ENCODE results near the gene SWT1. TPM values are rescaled to one million over a fixed set of nuclear protein-coding genes. Genes with fewer than 3 reads are reported as not detected.

Gene SWT1
- total RNA-seq, 2 experiments from 2014 or later, result 3.0 to 3.3 TPM

- H3K36me3 Mint-ChIP-seq (ENCODE audit: low read depth), result peaks cover 59% of the 10 kb centered on the region
- H3K9me3 Mint-ChIP-seq (ENCODE audit: low read depth), result no peaks in the 10 kb centered on the region
- CTCF ChIA-PET, result interaction anchor here (1.6 kb wide), 1 partner anchor 369 kb away, joined by 3 read pairs; no protein-coding TSS in a partner anchor
- POLR2A ChIA-PET, result no interaction called here
- intact Hi-C loops (cut with DNase I, micrococcal nuclease), result loop anchor here in 1 of 2 experiments (10.0 kb wide), 1 partner anchor 1677 kb away; the partner anchor contains the start of gene ARPC5
- H3K4me1 Mint-ChIP-seq, result peaks cover 32% of the 10 kb centered on the region
- no peaks in the 10 kb centered on the region for H3K27me3 Mint-ChIP-seq
- no peak for DNase-seq
- no peak overlapping the region for H3K27ac Mint-ChIP-seq
- ATAC-seq, result no peak
- peak overlapping the region; percentile 17 for H3K4me3 Mint-ChIP-seq
These were observed 154.7 kb downstream of the SWT1 start for GRCh38 chr1:185311589-185312225.

- Mint-ChIP-seq H3K9me3 (ENCODE audit: low read depth) (no peaks in the 10 kb centered on the region), H3K4me1 (peaks cover 32% of the 10 kb centered on the region), H3K4me3 (peak overlapping the region; percentile 84), H3K27ac (no peak overlapping the region), H3K27me3 (no peaks in the 10 kb centered on the region), H3K36me3 (ENCODE audit: low read depth) (peaks cover 51% of the 10 kb centered on the region)
- intact Hi-C loops (cut with DNase I, micrococcal nuclease), result loop anchor here in 1 of 2 experiments (10.0 kb wide), 1 partner anchor 1678 kb away; the partner anchor contains the start of gene ARPC5
- DNase-seq (no peak), ATAC-seq (no peak)
- CTCF ChIA-PET, result interaction anchor here (1.6 kb wide), 1 partner anchor 368 kb away, joined by 3 read pairs; no protein-coding TSS in a partner anchor
- POLR2A ChIA-PET, result no interaction called here
These were observed 155.6 kb downstream of the SWT1 start for GRCh38 chr1:185312361-185313138.

GRCh38 chr1:185314411-185314810 lies 157.4 kb downstream of the SWT1 start:
- Mint-ChIP-seq H3K36me3 (ENCODE audit: low read depth) (peaks cover 39% of the 10 kb centered on the region), H3K4me1 (peaks cover 43% of the 10 kb centered on the region), H3K4me3 (peak overlapping the region; percentile 84), H3K27ac (peak overlapping the region; percentile 76), H3K27me3 (no peaks in the 10 kb centered on the region), H3K9me3 (ENCODE audit: low read depth) (no peaks in the 10 kb centered on the region)
- DNase-seq, result no peak
- intact Hi-C loops (cut with DNase I, micrococcal nuclease), result loop anchor here in 1 of 2 experiments (10.0 kb wide), 1 partner anchor 1680 kb away; the partner anchor contains the start of gene ARPC5
- CTCF ChIA-PET, result interaction anchor here (0.6 to 1.5 kb wide), 5 partner anchors 27 to 366 kb away, joined by 3 to 4 read pairs (median 3); no protein-coding TSS in a partner anchor
- POLR2A ChIA-PET, result interaction anchor here (0.6 kb wide), 2 partner anchors 131 to 153 kb away, joined by 5 to 7 read pairs; no protein-coding TSS in a partner anchor
- ATAC-seq, result no peak

DNA sequence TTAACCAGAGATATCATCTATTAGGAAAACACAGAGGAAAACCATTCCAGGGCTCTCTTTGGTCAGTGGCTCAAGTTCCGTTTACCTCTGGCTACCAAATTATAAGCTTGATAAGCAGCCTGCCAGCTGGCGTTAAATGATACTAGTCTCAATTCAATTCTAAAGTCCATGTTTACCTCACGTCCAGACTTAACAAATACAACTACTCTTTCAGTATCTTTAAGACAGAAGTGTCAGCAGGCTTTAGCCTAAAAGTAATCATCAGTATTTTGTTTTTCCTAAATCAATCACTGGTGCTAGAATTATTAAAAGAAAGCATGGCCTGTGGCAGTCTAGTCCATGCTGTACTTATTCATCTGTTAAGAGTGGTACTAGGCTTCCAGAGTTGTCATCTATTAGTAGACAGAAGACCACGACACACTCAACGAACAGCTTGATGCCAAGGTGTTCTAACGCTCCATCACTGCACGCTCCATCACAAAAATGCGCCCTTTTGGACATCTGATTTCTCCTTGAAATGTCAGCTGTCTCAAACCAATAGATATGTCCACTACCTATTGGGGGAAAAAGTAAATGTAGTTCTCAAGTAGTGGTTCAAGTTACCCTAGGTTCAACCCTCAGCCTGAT lies 158.6 kb downstream of the SWT1 start:
- peak; percentile 18 for DNase-seq

DNA sequence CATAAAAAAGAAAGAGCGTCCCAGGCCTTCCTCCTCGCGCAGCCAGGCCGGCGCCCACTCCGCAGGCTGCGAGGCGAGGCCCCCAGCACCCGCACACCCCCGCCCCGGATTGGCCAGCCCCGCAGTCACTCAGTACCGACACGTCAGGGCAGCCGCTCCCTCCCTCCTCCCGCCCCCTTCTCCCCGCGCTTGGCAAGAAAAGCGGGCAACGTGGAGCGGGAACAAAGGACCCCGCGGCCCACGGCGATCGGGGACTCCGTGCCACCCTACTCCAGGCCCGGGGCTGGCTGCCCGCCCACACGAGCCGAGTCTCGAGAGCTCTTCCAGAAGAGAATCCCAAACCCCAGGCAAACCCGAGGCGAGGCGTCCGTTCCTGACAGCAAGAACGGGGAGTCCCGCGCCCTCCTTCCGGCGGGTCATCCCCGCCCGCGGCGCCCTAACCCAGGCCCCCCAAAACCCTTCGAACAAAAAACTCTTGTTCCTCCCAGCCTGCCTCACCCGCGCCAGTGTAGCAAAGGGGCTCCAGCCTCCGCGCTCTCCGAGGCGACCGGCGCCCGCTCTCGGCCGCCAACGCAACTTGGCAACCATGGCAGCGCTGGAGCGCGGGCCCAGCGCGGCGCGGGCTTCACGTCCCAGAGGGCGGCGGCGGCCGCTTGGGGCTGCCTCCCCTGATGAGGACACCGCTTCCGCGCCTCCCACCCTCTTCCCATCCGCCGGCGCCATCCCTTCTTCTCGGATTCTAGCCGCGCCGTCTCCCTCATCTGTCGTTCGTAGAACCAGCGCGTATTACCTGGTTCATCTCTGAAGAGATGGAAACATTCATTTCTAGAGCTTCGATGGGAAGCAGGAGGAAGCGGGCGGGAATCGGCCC lies 159.4 kb downstream of the SWT1 start:
- CTCF ChIA-PET, result interaction anchor here (1.0 to 2.0 kb wide), 4 partner anchors 146 to 354 kb away, joined by 3 to 7 read pairs (median 5); no protein-coding TSS in a partner anchor
- peak; percentile 95 for DNase-seq
- H3K9me3 Mint-ChIP-seq (ENCODE audit: low read depth), result peaks cover 2% of the 10 kb centered on the region
- intact Hi-C loops (cut with DNase I, micrococcal nuclease), result loop anchor here (1.0 to 10.0 kb wide), 19 partner anchors 22 to 1844 kb away; partner anchors contain the start of genes ARPC5 (in 2 of the 2), EDEM3 (in 2 of the 2), ODR4 (in 2 of the 2) and SWT1 (in 2 of the 2)
- peak; percentile 57 for ATAC-seq
- H3K4me3 Mint-ChIP-seq, result peak overlapping the region; percentile 84
- H3K27ac Mint-ChIP-seq, result peak overlapping the region; percentile 99
- H3K27me3 Mint-ChIP-seq, result no peaks in the 10 kb centered on the region
- H3K4me1 Mint-ChIP-seq, result peaks cover 46% of the 10 kb centered on the region
- POLR2A ChIA-PET, result interaction anchor here (0.8 to 1.9 kb wide), 8 partner anchors 8 to 379 kb away, joined by 3 to 6 read pairs (median 3); no protein-coding TSS in a partner anchor
- peaks cover 36% of the 10 kb centered on the region for H3K36me3 Mint-ChIP-seq (ENCODE audit: low read depth)

More for the DNA sequence above, 158.6 kb downstream of the SWT1 start:
- Mint-ChIP-seq H3K4me3 (peak overlapping the region; percentile 84), H3K27me3 (no peaks in the 10 kb centered on the region), H3K36me3 (ENCODE audit: low read depth) (peaks cover 37% of the 10 kb centered on the region), H3K4me1 (peaks cover 46% of the 10 kb centered on the region), H3K9me3 (ENCODE audit: low read depth) (no peaks in the 10 kb centered on the region), H3K27ac (peak overlapping the region; percentile 99)
- POLR2A ChIA-PET, result interaction anchor here (0.6 kb wide), 1 partner anchor 15 kb away, joined by 6 read pairs; no protein-coding TSS in a partner anchor
- intact Hi-C loops (cut with DNase I, micrococcal nuclease), result loop anchor here (1.0 to 10.0 kb wide), 14 partner anchors 23 to 1843 kb away; partner anchors contain the start of genes ARPC5 (in 2 of the 2), ODR4 (in 2 of the 2), TPR (in 2 of the 2) and EDEM3 (in 1 of the 2)
- CTCF ChIA-PET, result interaction anchor here (1.0 kb wide), 2 partner anchors 156 to 355 kb away, joined by 3 read pairs; no protein-coding TSS in a partner anchor
- ATAC-seq, result no peak

- ATAC-seq, result peak; percentile 81
- H3K36me3 Mint-ChIP-seq (ENCODE audit: low read depth), result peaks cover 29% of the 10 kb centered on the region
- peaks cover 38% of the 10 kb centered on the region for H3K4me1 Mint-ChIP-seq
- peak; percentile 97 for DNase-seq
- H3K4me3 Mint-ChIP-seq, result peak within 1 kb of the TSS; percentile 84
- peaks cover 2% of the 10 kb centered on the region for H3K9me3 Mint-ChIP-seq (ENCODE audit: low read depth)
- H3K27me3 Mint-ChIP-seq, result no peaks in the 10 kb centered on the region
- CTCF ChIA-PET, result interaction anchor here (0.6 to 2.0 kb wide), 5 partner anchors 147 to 353 kb away, joined by 3 to 7 read pairs (median 4); no protein-coding TSS in a partner anchor
- intact Hi-C loops (cut with DNase I, micrococcal nuclease), result loop anchor here (1.0 to 10.0 kb wide), 17 partner anchors 22 to 1845 kb away; partner anchors contain the start of genes ARPC5 (in 2 of the 2), EDEM3 (in 2 of the 2), ODR4 (in 1 of the 2) and RNF2 (in 1 of the 2)
- peak within 1 kb of the TSS; percentile 99 for H3K27ac Mint-ChIP-seq
- POLR2A ChIA-PET, result interaction anchor here (0.6 to 1.9 kb wide), 10 partner anchors 9 to 379 kb away, joined by 3 to 6 read pairs (median 3); no protein-coding TSS in a partner anchor
These were observed 160.3 kb downstream of the SWT1 start, which contains the start of gene IVNS1ABP for GRCh38 chr1:185317034-185317885. TSS of gene IVNS1ABP (minus strand) at chr1:185317243. CDS start at chr1:185309493, 7,750 bp downstream.

- POLR2A ChIA-PET, result interaction anchor here (1.4 to 1.9 kb wide), 2 partner anchors 122 to 319 kb away, joined by 3 to 6 read pairs; no protein-coding TSS in a partner anchor
- peak; percentile 50 for ATAC-seq
These were observed 160.9 kb downstream of the SWT1 start for GRCh38 chr1:185317886-185318310.

GRCh38 chr1:185318431-185319138 lies 161.6 kb downstream of the SWT1 start:
- H3K9me3 Mint-ChIP-seq (ENCODE audit: low read depth), result peaks cover 2% of the 10 kb centered on the region
- peaks cover 24% of the 10 kb centered on the region for H3K36me3 Mint-ChIP-seq (ENCODE audit: low read depth)
- no peaks in the 10 kb centered on the region for H3K27me3 Mint-ChIP-seq
- peak overlapping the region; percentile 99 for H3K27ac Mint-ChIP-seq
- peak overlapping the region; percentile 84 for H3K4me3 Mint-ChIP-seq
- DNase-seq, result no peak
- peaks cover 27% of the 10 kb centered on the region for H3K4me1 Mint-ChIP-seq
- ChIA-PET POLR2A (interaction anchor here (1.9 kb wide), 1 partner anchor 122 kb away, joined by 6 read pairs; no protein-coding TSS in a partner anchor), CTCF (interaction anchor here (0.6 to 2.0 kb wide), 7 partner anchors 19 to 352 kb away, joined by 3 to 7 read pairs (median 3); no protein-coding TSS in a partner anchor)
- intact Hi-C loops (cut with DNase I, micrococcal nuclease), result loop anchor here (5.0 to 10.0 kb wide), 6 partner anchors 354 to 1846 kb away; partner anchors contain the start of genes ARPC5 (in 2 of the 2), ODR4 (in 1 of the 2), SMG7 (in 1 of the 2) and TPR (in 1 of the 2)
- no peak for ATAC-seq

More at GRCh38 chr1:185317886-185318310, 160.9 kb downstream of the SWT1 start:
- intact Hi-C loops (cut with DNase I, micrococcal nuclease), result loop anchor here (1.0 to 10.0 kb wide), 17 partner anchors 21 to 1846 kb away; partner anchors contain the start of genes ARPC5 (in 2 of the 2), EDEM3 (in 2 of the 2), ODR4 (in 1 of the 2) and RNF2 (in 1 of the 2)
- peak overlapping the region; percentile 84 for H3K4me3 Mint-ChIP-seq
- H3K36me3 Mint-ChIP-seq (ENCODE audit: low read depth), result peaks cover 27% of the 10 kb centered on the region
- peaks cover 2% of the 10 kb centered on the region for H3K9me3 Mint-ChIP-seq (ENCODE audit: low read depth)
- peak overlapping the region; percentile 99 for H3K27ac Mint-ChIP-seq
- CTCF ChIA-PET, result interaction anchor here (0.6 to 2.0 kb wide), 7 partner anchors 78 to 353 kb away, joined by 3 to 7 read pairs (median 3); no protein-coding TSS in a partner anchor
- no peaks in the 10 kb centered on the region for H3K27me3 Mint-ChIP-seq
- H3K4me1 Mint-ChIP-seq, result peaks cover 34% of the 10 kb centered on the region
- DNase-seq, result peak; percentile 88
